K562 (cell line): ENCODE data around the gene SCIN. TPM values are rescaled to one million over a fixed set of nuclear protein-coding genes. Genes with fewer than 3 reads are reported as not detected.

ENCODE experiments used
- CBFA2T2 ChIP-seq: fragments of 450-650 bp; conservative IDR thresholded peaks from 2 replicates; pipeline ENCODE4 v1.6.1; 2017; ENCODE audit warnings: mild to moderate bottlenecking
- CREB5 ChIP-seq: fragments of 250-450 bp; sonication (Bioruptor Pico); IDR thresholded peaks from 2 replicates; pipeline ENCODE4 v1.5.0; 2020; ENCODE audit warnings: mild to moderate bottlenecking
- E2F1 ChIP-seq: sonication (generic); formaldehyde crosslinking; IDR thresholded peaks from 2 replicates; pipeline ENCODE4 v1.8.1; 2023; ENCODE audit warnings: mild to moderate bottlenecking, missing genetic modification reagents, moderate library complexity
- EP300 ChIP-seq: IDR thresholded peaks from 2 replicates; pipeline ENCODE4 v1.6.1; 2012; ENCODE audit warnings: low read length, improper control_type of control experiment
- GTF2F1 ChIP-seq: IDR thresholded peaks from 2 replicates; pipeline ENCODE4 v1.6.1; 2011; ENCODE audit warnings: low read depth, low read length, improper control_type of control experiment
- HDAC3 ChIP-seq: fragments of 450-650 bp; IDR thresholded peaks from 2 replicates; pipeline ENCODE4 v1.6.1; 2018; ENCODE audit warnings: borderline replicate concordance, mild to moderate bottlenecking, moderate library complexity; ENCODE audit not compliant: partially characterized antibody
- HDGF ChIP-seq: fragments of 450-650 bp; IDR thresholded peaks from 2 replicates; pipeline ENCODE4 v1.6.1; 2016
- HINFP ChIP-seq: fragments of 450-650 bp; conservative IDR thresholded peaks from 2 replicates; pipeline ENCODE4 v1.6.1; 2016; ENCODE audit warnings: missing genetic modification characterization, low read depth, mild to moderate bottlenecking, control low read depth, missing compliant biosample characterization
- JUNB ChIP-seq: fragments of 450-650 bp; formaldehyde crosslinking; conservative IDR thresholded peaks from 2 replicates; pipeline ENCODE4 v1.4.0; 2020; ENCODE audit warnings: mild to moderate bottlenecking
- KLF16 ChIP-seq: IDR thresholded peaks from 2 replicates; pipeline ENCODE4 v1.6.1; 2016; ENCODE audit warnings: antibody characterized with exemption
- MITF ChIP-seq: IDR thresholded peaks from 2 replicates; pipeline ENCODE4 v1.6.1; 2014; ENCODE audit warnings: antibody characterized with exemption
- MNT ChIP-seq, 2 experiments: fragments of 450-650 bp; conservative IDR thresholded peaks; 2 replicates each; pipeline ENCODE4 v1.6.1; 2017; ENCODE audit warnings: mild to moderate bottlenecking in 2 of 2, moderate library complexity in 2 of 2
- NCOA4 ChIP-seq: fragments of 450-650 bp; IDR thresholded peaks from 2 replicates; pipeline ENCODE4 v1.6.1; 2018; ENCODE audit warnings: mild to moderate bottlenecking; ENCODE audit not compliant: partially characterized antibody
- POLR2AphosphoS5 ChIP-seq: IDR thresholded peaks from 2 replicates; pipeline ENCODE4 v1.6.1; 2011; ENCODE audit warnings: mild to moderate bottlenecking, low read depth, low read length, moderate library complexity; ENCODE audit not compliant: control insufficient read depth, insufficient read depth
- POU5F1 ChIP-seq: fragments of 150-350 bp; IDR thresholded peaks from 2 replicates; pipeline ENCODE4 v1.6.1; 2014; ENCODE audit warnings: borderline replicate concordance, low read length, low read depth, mild to moderate bottlenecking; ENCODE audit not compliant: partially characterized antibody
- RFX1 ChIP-seq: fragments of 450-650 bp; IDR thresholded peaks from 2 replicates; pipeline ENCODE4 v1.6.1; 2016; ENCODE audit warnings: mild to moderate bottlenecking, moderate library complexity
- ZBTB2 ChIP-seq: fragments of 450-650 bp; IDR thresholded peaks from 2 replicates; pipeline ENCODE4 v1.6.1; 2016; ENCODE audit warnings: antibody characterized with exemption
- ZFPM2 ChIP-seq: fragments of 250-450 bp; sonication (Bioruptor Pico); IDR thresholded peaks from 2 replicates; pipeline ENCODE4 v1.5.1; 2022; ENCODE audit warnings: mild to moderate bottlenecking
- ZNF174 ChIP-seq: fragments of 250-450 bp; sonication (Bioruptor Pico); IDR thresholded peaks from 2 replicates; pipeline ENCODE4 v1.4.0; 2020; ENCODE audit warnings: mild to moderate bottlenecking
- ZNF316 ChIP-seq: fragments of 450-650 bp; IDR thresholded peaks from 2 replicates; pipeline ENCODE4 v1.6.1; 2016
- ZNF408 ChIP-seq: fragments of 250-450 bp; sonication (Bioruptor Pico); IDR thresholded peaks from 2 replicates; pipeline ENCODE4 v1.4.0; 2020; ENCODE audit warnings: low read depth, mild to moderate bottlenecking, moderate library complexity
- polyA plus RNA-seq, 8 experiments: library from polyadenylated mRNA; depleted of rRNA in 4 of 8; stranded (reverse) in 5 of 8; unstranded in 3 of 8; fragments of >200 nt; fragmentation: Nextera tagmentation in 2 of 8; fragmentation: Illumina TruSeq in 1 of 8; extraction: Ambion mirVana in 2 of 8; extraction: Trizol in 1 of 8; gene quantifications; 2 replicates each; pipeline versions ENCODE4 v1.2.1 to v1.2.3, GENCODE V29; 2011 to 2014; ENCODE audit warnings: inconsistent platforms in 1 of 8, missing spikeins in 1 of 8
- total RNA-seq, 7 experiments: library from RNA; depleted of rRNA in 6 of 7; stranded (reverse); fragments of >200 nt in 6 of 7; fragmentation: Illumina TruSeq in 2 of 7; extraction: Trizol in 2 of 7; gene quantifications; 2 replicates each; pipeline versions ENCODE4 v1.2.1 to v1.2.3, GENCODE V29; 2011 to 2021; ENCODE audit warnings: low replicate concordance in 1 of 7

The SCIN gene
- total and polyA plus RNA-seq, 9 of the 15 experiments (the other 6 are each of a cell fraction or from before 2014, with no cell fraction given), result 0.67 to 18.2 (median 10.6) TPM

- TF ChIP-seq E2F1 (CRISPR knock-in tag), result no peak
- TF ChIP-seq HINFP (tag), result no peak
- 0 out of 2 replicates have a peak, but pooled peaks have one; percentile 45 for TF ChIP-seq EP300
- no peak for TF ChIP-seq ZNF174 (CRISPR knock-in tag)
- TF ChIP-seq MNT (conservative IDR thresholded peaks at IDR 0.05), result 0 out of 4 replicates have a peak, but pooled peaks of 1 of the 2 experiments have one; percentile 14
- no peak for TF ChIP-seq JUNB (CRISPR knock-in tag)
- no peak for TF ChIP-seq KLF16
- TF ChIP-seq ZNF316, result no peak
- no peak for TF ChIP-seq RFX1
- no peak for TF ChIP-seq ZNF408
- TF ChIP-seq ZBTB2, result no peak
- peak; percentile 25 for TF ChIP-seq HDAC3
- peak; percentile 53 for TF ChIP-seq CBFA2T2
- TF ChIP-seq MITF, result peak; percentile 65; the same call in 1 of the 2 replicates
- TF ChIP-seq POLR2AphosphoS5, result peak; percentile 33; the same call in 1 of the 2 replicates
- TF ChIP-seq POU5F1, result no peak
- no peak for TF ChIP-seq HDGF
- no peak for TF ChIP-seq NCOA4
- TF ChIP-seq CREB5 (CRISPR knock-in tag), result no peak
- no peak for TF ChIP-seq GTF2F1
- TF ChIP-seq ZFPM2 (CRISPR knock-in tag), result no peak
Measured at GRCh38 chr7:12588259-12588904, 17.9 kb downstream of the SCIN start (continued).
